ENCODE measurements around the gene PLXNA3.

Gene PLXNA3

DNA sequence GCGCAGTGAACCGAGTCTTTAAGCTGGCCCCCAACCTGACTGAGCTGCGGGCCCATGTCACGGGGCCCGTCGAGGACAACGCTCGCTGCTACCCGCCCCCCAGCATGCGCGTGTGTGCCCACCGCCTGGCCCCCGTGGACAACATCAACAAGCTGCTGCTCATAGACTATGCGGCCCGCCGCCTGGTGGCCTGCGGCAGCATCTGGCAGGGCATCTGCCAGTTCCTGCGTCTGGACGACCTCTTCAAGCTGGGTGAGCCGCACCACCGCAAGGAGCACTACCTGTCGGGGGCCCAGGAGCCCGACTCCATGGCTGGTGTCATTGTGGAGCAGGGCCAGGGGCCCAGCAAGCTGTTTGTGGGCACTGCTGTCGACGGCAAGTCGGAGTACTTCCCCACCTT is 2.2 kb downstream of the PLXNA3 start:
- no peak for DNase-seq

DNA sequence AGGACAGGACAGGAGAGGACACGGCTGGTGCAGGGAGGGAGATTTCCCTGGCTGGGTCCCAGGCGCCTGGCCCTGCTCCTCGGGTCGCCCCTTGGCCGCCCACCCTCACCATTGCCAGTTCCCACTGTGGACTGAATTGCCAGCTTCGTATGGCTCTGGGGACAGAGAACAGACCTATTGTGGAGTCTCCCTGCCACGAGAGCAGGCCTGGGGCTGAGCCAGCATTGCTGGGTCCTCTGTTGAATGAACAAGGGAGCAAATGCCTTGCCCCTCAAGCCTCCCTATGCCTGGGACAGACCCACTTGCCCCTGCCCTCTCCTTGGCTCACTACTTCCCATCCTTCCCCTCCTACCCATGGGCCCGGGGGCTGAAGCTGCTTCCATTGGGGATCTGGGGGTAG is 4.3 kb downstream of the PLXNA3 start:
- DNase-seq, result no peak

DNA sequence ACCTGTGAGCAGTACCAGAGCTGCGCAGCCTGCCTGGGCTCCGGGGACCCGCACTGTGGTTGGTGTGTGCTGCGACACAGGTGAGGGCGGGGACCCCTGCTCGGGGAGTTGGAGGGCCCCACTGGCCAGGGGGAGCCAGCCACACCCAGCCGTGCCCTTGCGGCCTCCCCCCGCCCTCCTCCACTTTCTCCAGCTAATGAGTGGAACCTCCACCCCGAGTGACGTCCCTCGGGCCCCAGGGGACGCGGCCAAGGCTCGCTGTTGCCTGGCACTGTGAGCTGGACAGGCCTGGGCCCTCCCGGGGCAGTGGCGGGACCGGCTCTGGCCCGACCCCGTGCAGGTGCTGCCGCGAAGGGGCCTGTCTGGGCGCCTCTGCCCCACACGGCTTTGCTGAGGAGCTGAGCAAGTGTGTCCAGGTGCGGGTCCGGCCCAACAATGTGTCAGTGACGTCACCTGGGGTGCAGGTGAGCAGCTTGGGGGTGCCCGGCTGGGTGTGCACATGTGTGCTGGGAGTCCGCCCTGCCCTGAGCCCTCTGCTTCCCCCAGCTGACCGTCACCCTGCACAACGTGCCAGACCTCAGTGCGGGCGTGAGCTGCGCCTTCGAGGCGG is 5.6 kb downstream of the PLXNA3 start:
- no peak for DNase-seq

DNA sequence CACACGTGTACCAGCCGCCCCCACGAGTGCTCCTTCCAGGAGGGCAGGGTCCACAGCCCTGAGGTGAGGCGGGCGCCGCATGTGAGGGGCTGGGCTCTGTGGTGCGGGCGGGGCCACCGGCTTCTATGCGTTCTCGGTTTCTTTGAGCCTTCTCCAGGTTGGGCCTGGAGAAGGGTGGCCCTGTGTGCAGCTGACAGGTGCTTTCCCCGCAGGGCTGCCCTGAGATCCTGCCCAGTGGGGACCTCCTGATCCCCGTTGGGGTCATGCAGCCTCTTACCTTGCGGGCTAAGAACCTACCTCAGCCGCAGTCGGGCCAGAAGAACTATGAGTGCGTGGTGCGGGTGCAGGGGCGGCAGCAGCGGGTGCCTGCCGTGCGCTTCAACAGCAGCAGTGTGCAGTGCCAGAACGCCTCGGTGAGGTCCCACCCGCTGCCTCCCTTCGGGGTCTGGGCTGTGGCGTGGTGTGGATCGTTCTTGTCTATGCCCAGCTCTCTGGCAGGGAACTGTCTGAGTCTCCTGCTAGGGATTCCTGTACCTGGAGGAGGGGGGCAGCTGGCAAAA is 6.8 kb downstream of the PLXNA3 start:
- DNase-seq, result no peak

DNA sequence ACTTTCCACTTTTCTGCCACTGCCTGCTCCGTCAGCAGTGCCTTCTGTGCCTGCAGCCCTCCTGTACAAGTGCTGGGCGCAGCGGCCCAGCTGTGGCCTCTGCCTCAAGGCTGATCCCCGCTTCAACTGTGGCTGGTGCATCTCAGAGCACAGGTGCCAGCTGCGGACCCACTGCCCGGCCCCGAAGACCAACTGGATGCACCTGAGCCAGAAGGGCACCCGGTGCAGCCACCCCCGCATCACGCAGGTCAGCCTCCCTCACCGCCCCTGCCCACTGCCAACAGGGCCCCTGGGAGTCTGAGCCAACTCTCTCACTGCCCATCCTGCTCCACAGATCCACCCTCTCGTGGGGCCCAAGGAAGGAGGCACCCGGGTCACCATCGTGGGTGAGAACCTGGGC is 7.5 kb downstream of the PLXNA3 start:
- DNase-seq, result no peak

DNA sequence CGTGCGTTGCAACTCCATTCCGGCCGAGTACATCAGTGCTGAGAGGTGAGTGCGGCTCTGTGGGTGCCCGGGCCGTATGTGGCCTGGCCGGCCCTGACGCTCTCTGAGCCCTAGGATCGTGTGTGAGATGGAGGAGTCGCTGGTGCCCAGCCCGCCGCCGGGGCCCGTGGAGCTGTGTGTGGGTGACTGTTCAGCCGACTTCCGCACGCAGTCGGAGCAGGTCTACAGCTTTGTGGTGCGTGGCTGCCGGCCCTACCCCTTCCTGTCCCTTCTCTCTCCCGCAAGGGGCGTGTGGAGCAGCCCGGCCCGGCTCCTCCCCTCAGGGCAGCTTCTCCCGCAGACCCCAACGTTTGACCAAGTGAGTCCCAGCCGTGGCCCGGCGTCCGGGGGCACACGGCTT is 8.0 kb downstream of the PLXNA3 start:
- no peak for DNase-seq

DNA sequence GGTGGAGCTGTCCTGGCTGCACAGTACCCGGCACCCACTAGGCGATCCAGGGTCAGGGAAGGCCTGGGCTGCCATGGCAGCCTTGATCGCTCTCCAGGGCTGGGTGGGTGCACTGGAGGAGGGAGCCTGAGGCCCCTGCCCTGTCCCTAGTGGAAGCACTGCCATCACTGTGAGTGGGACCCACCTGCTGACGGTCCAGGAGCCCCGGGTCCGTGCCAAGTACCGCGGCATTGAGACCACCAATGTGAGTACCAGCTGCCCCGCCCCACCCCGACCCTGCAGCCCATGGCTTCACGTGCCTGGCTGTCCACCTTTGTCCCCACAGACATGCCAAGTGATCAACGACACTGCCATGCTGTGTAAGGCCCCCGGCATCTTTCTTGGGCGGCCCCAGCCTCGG is 8.8 kb downstream of the PLXNA3 start:
- DNase-seq, result no peak

DNA sequence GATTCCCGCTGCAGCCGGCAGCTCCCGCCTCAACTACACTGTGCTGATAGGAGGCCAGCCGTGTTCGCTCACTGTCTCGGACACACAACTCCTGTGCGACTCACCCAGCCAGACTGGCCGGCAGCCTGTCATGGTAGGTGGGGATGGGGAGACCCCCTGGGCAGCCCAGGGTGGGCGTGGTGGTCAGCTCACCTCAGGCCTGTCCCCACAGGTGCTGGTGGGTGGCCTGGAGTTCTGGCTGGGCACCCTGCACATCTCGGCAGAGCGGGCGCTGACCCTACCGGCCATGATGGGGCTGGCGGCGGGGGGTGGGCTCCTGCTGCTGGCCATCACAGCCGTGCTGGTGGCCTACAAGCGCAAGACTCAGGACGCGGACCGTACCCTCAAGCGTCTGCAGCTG is 9.5 kb downstream of the PLXNA3 start:
- DNase-seq, result no peak

DNA sequence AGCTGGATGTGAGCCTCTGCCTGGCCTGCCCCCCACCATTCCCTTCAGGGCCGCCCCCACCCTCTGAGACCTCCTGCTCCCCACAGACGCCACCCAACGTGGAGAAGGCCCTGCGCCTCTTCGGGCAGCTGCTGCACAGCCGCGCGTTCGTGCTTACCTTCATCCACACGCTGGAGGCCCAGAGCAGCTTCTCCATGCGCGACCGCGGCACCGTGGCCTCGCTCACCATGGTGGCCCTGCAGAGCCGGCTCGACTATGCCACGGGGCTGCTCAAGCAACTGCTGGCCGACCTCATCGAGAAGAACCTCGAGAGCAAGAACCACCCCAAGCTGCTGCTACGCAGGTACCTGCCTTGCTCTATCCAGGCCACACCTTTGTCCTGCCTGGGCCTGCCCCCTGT is 10.1 kb downstream of the PLXNA3 start:
- DNase-seq, result no peak

DNA sequence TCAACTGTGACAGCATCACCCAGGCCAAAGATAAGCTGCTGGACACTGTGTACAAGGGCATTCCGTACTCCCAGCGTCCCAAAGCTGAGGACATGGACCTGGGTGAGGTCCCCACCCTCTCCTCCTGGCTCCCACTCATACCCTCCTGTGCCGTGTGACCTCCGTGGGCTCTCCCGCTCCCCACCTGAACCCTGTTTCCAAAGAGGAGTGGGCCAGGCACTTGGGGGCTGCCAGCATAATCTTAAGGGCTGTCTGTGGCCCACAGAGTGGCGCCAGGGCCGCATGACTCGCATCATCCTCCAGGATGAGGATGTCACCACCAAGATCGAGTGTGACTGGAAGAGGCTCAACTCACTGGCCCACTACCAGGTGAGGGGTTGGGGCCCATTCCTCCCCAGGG is 11.0 kb downstream of the PLXNA3 start:
- no peak for DNase-seq

DNA sequence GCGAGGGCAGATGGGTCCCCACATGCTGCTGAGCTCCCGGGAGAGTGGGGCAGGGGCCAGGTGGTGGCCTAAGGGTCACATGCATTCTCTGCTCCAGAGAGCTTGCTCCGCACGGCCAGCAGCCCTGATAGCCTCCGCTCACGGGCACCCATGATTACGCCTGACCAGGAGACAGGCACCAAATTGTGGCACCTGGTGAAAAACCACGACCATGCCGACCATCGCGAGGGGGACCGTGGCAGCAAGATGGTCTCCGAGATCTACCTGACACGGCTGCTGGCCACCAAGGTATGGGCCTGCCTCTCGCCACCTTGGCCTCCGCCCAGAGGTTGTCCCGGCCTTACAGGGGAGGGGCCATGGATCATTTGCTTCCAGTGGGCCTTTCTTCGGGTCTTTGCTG is 11.8 kb downstream of the PLXNA3 start:
- no peak for DNase-seq

DNA sequence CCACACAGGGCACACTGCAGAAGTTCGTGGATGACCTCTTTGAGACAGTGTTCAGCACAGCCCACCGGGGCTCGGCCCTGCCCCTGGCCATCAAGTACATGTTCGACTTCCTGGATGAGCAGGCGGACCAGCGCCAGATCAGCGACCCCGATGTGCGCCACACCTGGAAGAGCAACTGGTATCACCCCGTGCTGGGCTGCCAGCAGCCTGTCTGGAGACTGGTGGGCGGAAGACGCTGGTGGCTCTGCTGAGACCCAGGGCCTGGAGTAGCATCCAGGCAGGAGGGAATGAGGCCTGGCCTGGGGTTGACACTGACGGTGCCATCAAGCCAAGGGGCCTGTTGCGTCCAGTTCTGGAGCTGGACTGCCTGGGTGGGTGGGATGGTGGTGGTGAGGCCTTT is 12.4 kb downstream of the PLXNA3 start:
- DNase-seq, result no peak

DNA sequence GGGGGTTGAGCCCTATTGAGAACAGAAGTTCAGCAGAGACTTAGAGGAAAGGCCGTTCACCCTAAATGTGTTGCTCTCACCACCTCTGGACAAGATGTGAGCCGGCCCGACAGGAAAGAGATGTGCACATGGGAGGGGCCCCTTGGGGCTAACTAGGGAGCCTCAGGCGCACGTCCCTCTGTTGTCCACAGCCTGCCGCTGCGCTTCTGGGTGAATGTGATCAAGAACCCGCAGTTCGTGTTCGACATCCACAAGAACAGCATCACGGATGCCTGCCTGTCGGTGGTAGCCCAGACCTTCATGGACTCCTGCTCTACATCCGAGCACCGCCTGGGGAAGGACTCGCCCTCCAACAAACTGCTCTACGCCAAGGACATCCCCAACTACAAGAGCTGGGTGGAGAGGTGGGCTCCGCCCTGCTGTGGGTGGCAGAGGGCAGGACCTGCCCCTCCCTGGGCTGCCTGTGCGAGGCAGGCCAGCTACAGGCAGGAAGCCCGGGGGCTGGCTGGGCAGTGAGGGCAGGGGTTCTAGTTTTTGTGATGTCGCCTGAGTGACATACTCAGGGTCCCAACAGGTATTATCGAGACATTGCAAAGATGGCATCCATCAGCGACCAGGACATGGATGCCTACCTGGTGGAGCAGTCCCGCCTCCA is 13.0 kb downstream of the PLXNA3 start:
- DNase-seq, result no peak

DNA sequence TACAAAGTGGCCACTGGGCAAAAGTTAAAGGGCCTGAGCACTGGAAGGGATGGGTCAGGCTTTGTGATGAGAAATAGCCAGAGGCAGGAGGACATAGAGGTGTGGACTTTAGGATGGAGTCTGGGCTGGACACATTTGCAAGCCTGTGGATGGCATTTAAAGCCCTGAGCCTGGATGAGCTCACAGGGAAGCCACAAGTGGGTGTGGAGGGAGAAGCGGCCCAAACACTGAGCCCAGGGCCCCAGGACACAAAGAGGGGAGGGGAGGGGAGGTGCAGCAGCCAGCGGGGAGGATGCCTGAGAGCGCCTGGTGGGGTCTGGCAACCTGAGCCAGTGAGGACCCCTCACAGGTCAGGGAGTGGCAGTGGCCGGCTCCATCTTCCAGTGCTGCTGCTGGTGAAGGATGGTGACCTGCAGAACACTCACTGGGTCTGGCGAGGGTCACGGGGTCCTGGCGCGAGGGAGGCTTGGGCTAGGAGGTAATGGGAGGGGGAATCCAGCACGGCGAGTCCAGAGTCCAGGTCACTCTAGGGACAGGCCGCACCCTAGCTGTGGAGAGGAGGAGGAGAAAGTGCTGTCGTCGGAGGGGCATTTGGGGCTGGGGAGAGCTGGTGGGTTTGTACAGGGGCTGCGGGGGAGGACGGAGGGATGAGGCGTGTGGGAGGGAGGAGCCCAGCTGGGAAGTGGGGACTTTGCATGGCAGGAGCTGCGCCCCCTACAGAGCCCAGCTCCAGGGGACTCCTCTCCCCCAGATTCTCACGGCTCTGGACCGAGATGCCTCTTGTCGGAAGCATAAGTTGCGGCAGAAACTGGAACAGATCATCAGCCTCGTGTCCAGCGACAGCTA is 14.0 kb downstream of the PLXNA3 start:
- DNase-seq, result no peak

DNA sequence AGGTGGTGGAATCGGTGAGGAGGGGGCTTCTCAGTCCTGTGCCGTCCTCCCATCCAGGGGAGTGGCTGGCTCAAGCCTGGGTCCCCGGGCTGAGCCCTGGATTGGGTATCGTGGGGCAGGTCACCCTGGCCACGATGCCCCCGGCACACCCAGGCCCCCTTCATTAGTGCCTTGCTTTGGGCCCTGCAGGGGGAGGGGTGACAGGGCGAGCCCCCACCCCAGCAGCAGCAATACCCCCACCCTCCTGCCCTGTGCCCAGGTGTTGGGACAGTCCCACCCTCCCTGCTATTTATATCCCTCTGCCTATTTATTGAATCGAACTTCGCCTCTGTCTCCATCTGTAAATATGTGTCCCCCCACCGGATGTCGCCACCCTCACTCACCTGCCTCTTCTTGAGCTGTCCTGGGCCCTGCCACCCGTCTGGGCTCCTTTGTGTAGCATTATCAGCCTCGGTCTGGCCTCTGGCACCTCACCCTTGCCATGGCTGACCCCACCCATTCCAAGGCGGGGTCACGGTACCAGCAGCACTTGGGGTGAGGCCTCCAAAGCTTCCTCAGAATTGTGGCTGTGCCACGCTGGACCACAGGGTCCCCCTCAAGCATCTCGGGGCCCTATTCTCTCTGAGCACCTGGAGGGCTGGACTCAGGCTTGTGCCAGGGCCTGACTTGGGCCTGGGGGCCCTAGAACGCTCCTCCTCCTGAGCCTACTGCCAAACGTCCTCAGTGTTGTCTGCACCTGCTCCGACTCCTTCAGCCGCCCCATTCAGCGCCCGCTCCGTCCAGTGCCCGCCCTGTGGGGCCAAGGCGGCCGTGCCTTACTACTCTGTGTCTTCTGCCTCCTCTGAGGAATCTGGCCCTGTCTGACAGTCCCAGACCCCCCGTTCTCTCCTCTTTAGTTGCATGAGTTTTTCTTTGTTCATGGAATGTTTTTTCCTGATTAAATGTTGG is 14.9 kb downstream of the PLXNA3 start:
- no peak for DNase-seq

DNA sequence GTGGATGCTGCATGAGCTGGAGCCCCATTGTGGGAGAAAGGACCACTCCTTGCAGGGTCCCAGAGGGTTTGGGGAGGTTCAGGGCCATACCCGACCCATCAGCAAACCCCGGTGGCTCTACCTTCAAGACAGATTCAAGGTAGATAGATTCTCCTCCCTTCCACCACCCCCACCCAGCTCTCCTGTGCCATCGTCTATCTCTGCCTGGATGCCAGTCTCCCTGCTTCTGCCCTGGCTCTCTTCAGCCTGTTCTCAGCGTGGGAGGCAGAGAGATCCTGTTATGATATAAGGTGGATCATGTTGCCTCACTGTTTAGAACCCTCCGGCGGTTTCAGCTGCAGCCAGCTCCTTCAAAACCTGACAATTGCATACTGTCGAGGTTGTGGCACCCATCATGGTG is 15.6 kb downstream of the PLXNA3 start:
- DNase-seq, result no peak

DNA sequence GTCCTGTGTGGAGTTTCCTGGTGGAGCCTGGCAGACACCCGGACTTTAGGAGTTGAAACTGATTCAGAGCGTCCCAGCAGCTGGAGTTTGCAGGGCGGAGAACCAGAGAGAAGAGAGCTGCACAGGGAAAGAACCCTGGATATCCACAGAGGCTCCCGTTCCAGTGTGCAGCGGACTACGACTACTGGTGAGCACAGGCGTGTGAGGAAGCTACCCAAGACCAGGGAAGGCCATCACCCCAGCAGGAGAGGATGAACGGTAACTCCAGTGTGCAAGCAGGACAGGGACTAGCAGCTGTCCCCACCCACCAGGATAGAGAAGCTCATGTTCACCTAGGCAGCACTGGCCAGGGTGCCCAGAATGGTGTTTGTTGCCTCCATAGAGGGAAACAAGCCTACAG is 18.7 kb downstream of the PLXNA3 start:
- no peak for DNase-seq

DNA sequence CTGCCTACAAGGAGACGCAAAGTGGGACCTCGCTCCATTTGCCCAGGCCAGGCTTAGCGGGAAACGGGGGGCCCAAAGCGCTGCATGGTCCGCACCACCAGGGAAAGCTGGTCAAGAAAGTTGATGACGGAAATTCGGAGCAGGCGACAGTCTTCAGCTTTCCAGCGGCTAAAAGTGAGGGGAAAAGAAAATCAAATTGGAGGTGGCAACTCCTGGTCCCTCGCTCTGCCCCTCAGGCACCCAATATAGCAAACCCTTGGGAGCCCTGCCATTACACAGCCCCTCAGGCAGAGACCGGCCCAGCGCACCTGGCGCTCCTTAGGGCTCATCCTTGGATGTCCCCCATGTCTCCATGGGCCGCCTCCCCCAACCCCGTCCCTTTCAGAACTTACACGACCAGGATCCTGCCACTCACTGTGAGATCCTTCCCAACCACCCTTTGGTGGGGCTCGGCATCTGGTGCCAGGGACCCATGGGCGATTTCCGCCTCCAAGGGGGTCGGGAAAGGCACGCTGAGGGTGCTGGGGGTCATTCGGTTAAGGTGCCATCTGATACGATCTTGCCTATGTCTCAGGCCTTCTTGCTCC is 19.9 kb downstream of the PLXNA3 start:
- no peak for DNase-seq

DNA sequence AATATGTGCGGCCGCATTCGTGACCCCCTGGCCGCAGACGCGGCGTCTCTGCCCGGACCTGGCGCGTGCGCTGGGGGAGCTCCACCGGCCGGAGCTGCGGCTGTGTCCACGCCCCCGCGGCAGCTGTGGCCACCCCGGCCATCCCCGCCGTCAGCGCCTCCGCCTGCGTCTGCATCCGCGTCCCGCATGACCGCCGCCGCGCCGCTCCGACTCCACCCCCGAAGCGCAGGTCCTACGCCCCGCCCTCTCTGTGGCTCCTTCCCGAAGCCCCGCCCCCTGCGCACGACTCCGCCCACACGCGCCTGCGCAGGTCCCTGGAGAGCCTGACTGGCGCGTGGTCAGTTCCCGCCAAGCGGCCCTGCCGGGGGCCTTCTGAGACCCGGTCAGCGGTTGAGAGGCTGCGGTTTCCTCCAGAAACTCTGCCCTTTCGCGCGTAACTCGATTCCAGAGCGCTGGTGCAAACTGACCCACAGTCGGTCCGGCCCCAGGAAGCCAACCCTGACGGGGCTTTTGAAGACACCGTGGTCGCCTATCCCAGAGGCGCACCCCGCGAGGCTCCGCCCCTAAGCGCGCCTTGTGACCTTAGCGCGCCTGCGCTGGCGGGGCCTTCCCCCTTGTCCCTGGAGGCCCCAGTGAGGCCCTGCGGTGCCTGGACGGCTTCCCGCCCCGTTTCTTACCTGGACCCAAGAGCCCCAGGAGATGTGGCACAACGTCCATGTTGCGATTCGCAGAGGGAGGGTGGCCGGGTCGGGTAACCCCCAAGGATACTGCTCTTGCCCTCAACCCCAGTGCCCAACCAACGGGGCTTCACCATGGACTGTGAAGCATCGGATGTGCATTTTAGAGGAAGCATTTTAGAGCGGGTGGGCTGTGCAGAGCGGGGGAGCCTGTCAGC is 20.9 kb downstream of the PLXNA3 start, which contains the start of gene LAGE3:
LAGE3 (minus strand) TSS at position 554 of the 895 bp plus-strand sequence; CDS start at position 188, 366 bp downstream.
- DNase-seq, result peak; percentile 89 to 92

DNA sequence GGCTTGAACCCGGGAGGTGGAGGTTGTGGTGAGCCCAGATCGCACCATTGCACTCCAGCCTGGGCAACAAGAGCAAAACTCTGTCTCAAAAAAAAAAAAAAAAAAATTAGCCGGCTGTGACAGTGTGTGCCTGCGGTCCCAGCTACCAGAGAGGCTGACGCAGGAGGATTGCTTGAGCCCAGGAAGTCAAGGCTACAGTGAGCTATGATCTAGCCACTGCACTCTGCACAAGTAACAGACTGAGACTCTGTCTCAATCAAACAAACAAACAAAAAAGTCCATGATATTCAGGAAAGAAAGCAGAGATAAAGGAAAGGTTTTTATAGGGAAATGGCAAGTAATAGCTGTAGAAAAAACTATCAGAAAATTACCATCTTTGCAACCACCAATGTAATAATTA is 23.1 kb downstream of the PLXNA3 start:
- DNase-seq, result no peak
